IMR-90 (cell line): ENCODE results near the gene PEAK1.

ENCODE experiments used
- CEBPB ChIP-seq: IDR thresholded peaks from 2 replicates; pipeline ENCODE4 v1.6.1; 2012; ENCODE audit warnings: low read depth, low read length, improper control_type of control experiment
- CHD1 ChIP-seq: IDR thresholded peaks from 2 replicates; pipeline ENCODE4 v1.6.1; 2012; ENCODE audit warnings: low read depth, low read length, improper control_type of control experiment
- CTCF ChIP-seq: conservative IDR thresholded peaks from 2 replicates; pipeline ENCODE4 v1.5.1; 2012; ENCODE audit warnings: mild to moderate bottlenecking, low read depth, low read length, improper control_type of control experiment
- MAFK ChIP-seq: IDR thresholded peaks from 2 replicates; pipeline ENCODE4 v1.6.1; 2012; ENCODE audit warnings: low read depth, low read length, improper control_type of control experiment
- MAZ ChIP-seq: IDR thresholded peaks from 2 replicates; pipeline ENCODE4 v1.6.1; 2012; ENCODE audit warnings: low read depth, mild to moderate bottlenecking, low read length, improper control_type of control experiment, moderate library complexity, borderline replicate concordance
- MXI1 ChIP-seq: IDR thresholded peaks from 2 replicates; pipeline ENCODE4 v1.6.1; 2012; ENCODE audit warnings: low read depth, mild to moderate bottlenecking, low read length, moderate library complexity, borderline replicate concordance
- POLR2A ChIP-seq: IDR thresholded peaks from 2 replicates; pipeline ENCODE4 v1.6.1; 2012; ENCODE audit warnings: mild to moderate bottlenecking, low read depth, low read length
- RAD21 ChIP-seq: IDR thresholded peaks from 2 replicates; pipeline ENCODE4 v1.6.1; 2012; ENCODE audit warnings: low read length, improper control_type of control experiment
- RCOR1 ChIP-seq: IDR thresholded peaks from 2 replicates; pipeline ENCODE4 v1.6.1; 2012; ENCODE audit warnings: mild to moderate bottlenecking, low read length, improper control_type of control experiment; ENCODE audit not compliant: insufficient replicate concordance
- RFX5 ChIP-seq: IDR thresholded peaks from 2 replicates; pipeline ENCODE4 v1.8.0; 2012; ENCODE audit warnings: low read depth, mild to moderate bottlenecking, low read length, moderate library complexity
- SMC3 ChIP-seq: fragments of 150-350 bp; IDR thresholded peaks from 2 replicates; pipeline ENCODE4 v1.6.1; 2016; ENCODE audit warnings: low read depth, mild to moderate bottlenecking, antibody characterized with exemption, low read length, moderate library complexity
- USF2 ChIP-seq: fragments of 150-350 bp; IDR thresholded peaks from 2 replicates; pipeline ENCODE4 v1.6.1; 2017; ENCODE audit warnings: mild to moderate bottlenecking, antibody characterized with exemption, low read length, low read depth

- TF ChIP-seq CTCF (no peak), RFX5 (no peak), CEBPB (no peak), SMC3 (no peak), MAFK (peak; percentile 30; the same call in 1 of the 2 replicates), POLR2A (no peak), RAD21 (no peak), USF2 (no peak), MAZ (no peak), RCOR1 (no peak), CHD1 (no peak), MXI1 (no peak)
These were observed 355.2 kb downstream of the PEAK1 start for GRCh38 chr15:77064539-77065308.
